Esophagus muscularis mucosa (tissue), 4 donors: ENCODE measurements around the gene WIPF3.

ENCODE experiments used
- CTCF ChIP-seq, 3 experiments: fragments of 200-600 bp in 2 of 3; fragments of 450-650 bp in 1 of 3; sonication (generic) in 2 of 3; IDR thresholded peaks; one replicate each; pipeline ENCODE4 v1.5.1; 2017 to 2019; ENCODE audit warnings: antibody characterized with exemption in 3 of 3, mild to moderate bottlenecking in 2 of 3, moderate library complexity in 1 of 3
- EP300 ChIP-seq: sonication (generic); formaldehyde crosslinking; IDR thresholded peaks from one replicate; pipeline ENCODE4 v1.6.1; 2017; ENCODE audit warnings: antibody characterized with exemption
- POLR2A ChIP-seq: fragments of 450-650 bp; IDR thresholded peaks from one replicate; pipeline ENCODE4 v1.6.1; 2017; ENCODE audit warnings: antibody characterized with exemption, moderate library complexity, mild to moderate bottlenecking, low read depth
- POLR2AphosphoS5 ChIP-seq, 2 donors: sonication (generic); formaldehyde crosslinking; IDR thresholded peaks; one replicate each; pipeline ENCODE4 v1.6.1; 2017; ENCODE audit warnings: antibody characterized with exemption in 2 of 2

- TF ChIP-seq CTCF (IDR thresholded peaks at IDR 0.05) (no peak), POLR2A (no peak), EP300 (no peak), POLR2AphosphoS5 (IDR thresholded peaks at IDR 0.05) (no peak)
Measured at GRCh38 chr7:29793507-29793906, 12.8 kb upstream of the WIPF3 start.
